K562 treated with DMSO at 1 percent for 12 hours (cell line): ENCODE results near the gene WDR18. TPM values are rescaled to one million over a fixed set of nuclear protein-coding genes. Genes with fewer than 3 reads are reported as not detected.

Experiments used
- total RNA-seq: library from RNA; unstranded; fragments of 300-600 nt; gene quantifications from 2 replicates; pipeline ENCODE4 v1.2.3, GENCODE V29; 2022; ENCODE audit not compliant: insufficient read depth

Gene WDR18, protein sequence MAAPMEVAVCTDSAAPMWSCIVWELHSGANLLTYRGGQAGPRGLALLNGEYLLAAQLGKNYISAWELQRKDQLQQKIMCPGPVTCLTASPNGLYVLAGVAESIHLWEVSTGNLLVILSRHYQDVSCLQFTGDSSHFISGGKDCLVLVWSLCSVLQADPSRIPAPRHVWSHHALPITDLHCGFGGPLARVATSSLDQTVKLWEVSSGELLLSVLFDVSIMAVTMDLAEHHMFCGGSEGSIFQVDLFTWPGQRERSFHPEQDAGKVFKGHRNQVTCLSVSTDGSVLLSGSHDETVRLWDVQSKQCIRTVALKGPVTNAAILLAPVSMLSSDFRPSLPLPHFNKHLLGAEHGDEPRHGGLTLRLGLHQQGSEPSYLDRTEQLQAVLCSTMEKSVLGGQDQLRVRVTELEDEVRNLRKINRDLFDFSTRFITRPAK
- total RNA-seq = 49.7 and 59.6 TPM in 2 replicates

DNA sequence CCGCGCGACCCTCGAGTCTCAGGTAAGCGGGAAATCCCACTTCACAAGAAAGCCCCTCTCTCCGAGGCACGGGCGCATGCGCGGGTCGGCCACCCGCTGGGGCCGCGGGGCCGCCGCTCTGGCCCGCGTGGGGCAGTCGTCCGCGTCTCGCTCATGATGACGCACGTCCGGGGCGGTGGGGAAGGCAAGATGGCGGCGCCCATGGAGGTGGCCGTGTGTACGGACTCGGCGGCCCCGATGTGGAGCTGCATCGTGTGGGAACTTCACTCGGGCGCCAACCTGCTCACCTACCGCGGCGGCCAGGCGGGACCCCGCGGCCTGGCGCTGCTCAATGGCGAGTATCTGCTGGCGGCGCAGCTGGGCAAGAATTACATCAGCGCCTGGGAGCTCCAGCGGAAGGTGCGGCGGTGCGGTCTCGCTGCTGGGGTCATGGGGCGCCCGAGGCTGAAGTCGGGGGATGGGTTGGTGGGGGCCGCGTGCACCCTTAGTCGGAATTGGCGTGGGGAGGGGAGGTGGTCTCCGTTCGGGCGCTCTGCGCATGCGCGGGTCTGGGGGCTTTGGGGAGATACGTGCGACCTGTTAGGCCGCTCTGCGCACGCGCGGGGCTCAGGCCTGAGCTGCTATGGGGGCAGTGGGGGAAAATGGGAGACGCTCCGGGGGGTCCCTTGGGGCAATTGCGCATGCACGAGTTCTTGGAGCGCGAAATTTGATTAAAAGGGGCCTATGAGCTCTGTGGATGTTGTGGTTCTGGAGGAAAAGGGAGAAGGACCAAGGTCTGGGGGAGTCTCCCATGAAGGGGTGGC is at the start of gene WDR18:
Gene WDR18, plus strand, starts transcription at position 181 of the 803 bp plus-strand sequence. Its CDS starts 9 bp downstream, at position 190.

DNA sequence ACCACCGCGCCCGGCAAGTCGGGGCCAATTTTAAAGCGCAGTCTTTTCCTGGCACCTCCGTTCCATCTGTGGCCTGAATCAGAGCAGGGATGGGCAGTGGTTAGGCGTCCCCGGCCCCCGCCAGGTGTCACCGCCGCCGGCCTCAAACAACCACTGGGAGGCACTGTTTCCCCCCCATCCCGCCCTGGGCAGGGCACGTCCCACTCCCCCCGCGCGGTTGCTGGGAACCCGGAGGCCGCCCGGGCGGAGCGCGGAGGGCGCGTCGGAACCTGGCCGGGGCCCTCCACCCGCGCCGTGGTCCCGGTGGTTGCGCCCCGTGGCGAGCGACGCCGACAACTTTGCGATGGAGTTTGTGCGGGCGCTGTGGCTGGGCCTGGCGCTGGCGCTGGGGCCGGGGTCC is 15.9 kb downstream of the WDR18 start, which contains the start of gene GRIN3B:
Gene GRIN3B, plus strand, starts transcription at position 325 of the 400 bp plus-strand sequence. Its CDS starts 19 bp downstream, at position 344.

DNA sequence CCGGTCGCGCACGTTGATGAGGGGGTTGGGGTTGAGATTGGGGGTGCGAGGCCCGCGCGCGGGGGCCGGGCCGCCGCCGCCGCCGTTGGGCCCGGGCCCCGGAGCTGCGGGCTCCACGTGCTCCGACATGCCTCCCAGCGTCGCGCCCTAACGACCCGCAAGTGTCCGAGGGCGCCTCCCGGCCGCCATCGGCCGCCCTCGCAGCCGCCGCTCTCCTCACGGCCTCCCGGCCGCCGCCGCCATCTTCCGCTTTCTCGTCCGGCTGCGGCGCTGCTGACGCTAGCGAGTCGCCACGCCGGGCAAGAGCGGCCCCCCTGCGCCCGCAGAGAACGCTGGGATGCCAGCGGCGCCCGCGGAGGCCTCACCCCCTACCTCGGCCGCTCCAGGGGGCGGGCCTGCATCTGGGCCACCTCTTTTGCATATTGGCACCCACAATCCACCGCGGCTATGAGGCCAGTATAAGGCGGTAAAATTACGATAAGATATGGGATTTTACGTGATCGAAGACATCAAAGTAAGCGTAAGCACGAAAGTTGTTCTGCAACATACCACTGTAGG is 36.8 kb downstream of the WDR18 start, which contains the start of gene TMEM259:
Gene TMEM259, minus strand, starts transcription at position 256 of the 558 bp plus-strand sequence. Its CDS starts 127 bp downstream, at position 129.

DNA sequence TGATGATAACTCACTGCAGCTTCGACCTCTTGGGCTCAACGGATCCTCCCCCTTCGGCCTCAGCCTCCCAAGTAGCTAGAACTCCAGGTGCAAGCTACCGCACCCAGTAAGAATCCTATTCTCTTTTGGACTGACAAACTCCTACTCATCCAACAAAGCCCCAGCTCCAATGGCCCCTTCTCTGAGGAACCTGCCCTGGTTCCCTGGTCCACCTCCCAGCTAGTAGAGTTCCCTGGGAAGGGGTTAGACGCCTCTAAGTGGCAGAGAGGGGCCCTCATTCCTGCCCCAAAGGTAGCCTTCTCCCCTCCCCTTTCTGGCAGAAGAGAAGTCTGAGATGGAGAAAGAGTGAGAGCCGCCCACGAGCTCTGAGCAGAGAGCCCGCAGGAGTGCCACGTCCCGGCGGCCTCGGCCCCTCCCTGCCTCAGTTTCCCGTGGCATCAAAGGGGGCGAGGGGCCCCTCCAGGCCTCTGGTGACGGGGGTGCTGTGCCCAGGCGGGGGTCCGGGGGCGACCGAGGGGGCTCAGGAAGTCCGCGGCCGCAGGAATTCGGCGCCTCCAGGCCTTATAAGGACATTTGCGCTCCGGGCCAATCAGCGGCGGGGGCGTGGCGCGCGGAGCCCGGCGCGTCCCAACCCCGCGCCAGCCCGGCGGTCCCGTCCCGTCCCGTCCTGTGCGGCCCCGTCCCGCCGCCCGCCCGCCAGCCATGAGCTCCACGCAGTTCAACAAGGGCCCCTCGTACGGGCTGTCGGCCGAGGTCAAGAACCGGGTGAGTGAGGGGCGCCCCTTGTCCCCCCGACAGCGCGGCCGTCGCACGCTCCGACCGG is 42.0 kb downstream of the WDR18 start, which contains the start of gene CNN2:
Gene CNN2, plus strand, starts transcription at position 649 of the 823 bp plus-strand sequence. Its CDS starts 54 bp downstream, at position 703.

DNA sequence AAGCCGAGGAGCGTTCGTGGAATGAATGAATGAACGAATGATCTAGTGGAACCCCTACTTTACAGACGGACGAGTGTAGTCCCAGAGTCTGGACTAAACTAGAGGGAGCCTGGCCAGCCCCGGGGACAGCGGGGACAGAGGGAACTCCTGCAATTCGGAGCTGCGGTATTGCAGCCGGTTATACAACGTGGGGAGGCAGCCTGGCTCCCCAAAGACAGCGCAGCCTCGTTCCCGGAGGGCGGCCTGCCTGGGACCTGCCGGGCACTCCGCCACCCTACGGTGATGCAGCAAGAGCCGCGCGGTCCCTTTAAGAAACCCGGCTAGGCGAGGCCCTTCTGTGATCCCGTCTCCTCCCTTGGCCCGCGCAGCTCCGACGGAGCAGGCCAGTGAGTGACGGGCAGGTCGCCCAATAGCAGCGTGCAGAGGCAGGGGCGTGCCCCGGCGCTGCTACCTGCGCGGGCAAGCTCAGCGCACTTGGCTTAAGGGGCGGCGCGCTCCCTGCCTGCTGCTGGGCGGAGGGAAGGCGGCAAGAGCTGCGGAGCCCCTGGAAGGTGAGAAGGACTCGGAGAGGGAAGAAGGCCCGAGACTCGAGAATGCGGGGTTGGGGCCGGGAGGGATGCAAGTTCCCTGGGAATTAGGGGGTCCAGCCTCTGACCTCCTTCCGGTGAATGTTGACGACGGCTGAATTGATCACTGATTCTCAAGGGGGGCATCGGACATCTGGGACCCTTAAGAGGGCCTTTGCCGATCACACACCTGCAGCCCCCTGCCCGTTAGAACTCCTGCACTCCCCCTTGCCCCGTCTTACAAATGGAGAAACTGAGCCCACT is 55.7 kb downstream of the WDR18 start, which contains the start of gene ABCA7:
Gene ABCA7, plus strand, starts transcription at position 462 of the 830 bp plus-strand sequence. CDS start 1,255 bp downstream, outside the sequence.

Other genes with a start within 250 kb of the WDR18 start
- 0.38 TPM in 1 of 2 replicates, not detected in the other for gene MISP, start 233.2 kb upstream of the WDR18 start, total RNA-seq
- 169 and 333 TPM in 2 replicates for gene PTBP1, start 186.9 kb upstream of the WDR18 start, total RNA-seq
- gene PLPPR3, start 162.4 kb upstream of the WDR18 start, total RNA-seq = 24.0 and 30.0 TPM in 2 replicates
- 0.39 and 2.1 TPM in 2 replicates for gene AZU1, start 156.5 kb upstream of the WDR18 start, total RNA-seq
- gene PRTN3, start 143.3 kb upstream of the WDR18 start, total RNA-seq = not detected in 2 replicates
- gene ELANE, start 132.0 kb upstream of the WDR18 start, total RNA-seq = not detected in 2 replicates
- gene CFD, start 124.7 kb upstream of the WDR18 start, total RNA-seq = 28.7 and 52.0 TPM in 2 replicates
- gene MED16, start 91.2 kb upstream of the WDR18 start, total RNA-seq = 32.2 and 39.5 TPM in 2 replicates
- not detected in 2 replicates for gene RNU6-9, start 90.9 kb upstream of the WDR18 start, total RNA-seq
- 136 and 158 TPM in 2 replicates for gene R3HDM4, start 71.1 kb upstream of the WDR18 start, total RNA-seq
- 2.2 and 4.1 TPM in 2 replicates for gene KISS1R, start 67.0 kb upstream of the WDR18 start, total RNA-seq
- gene ARID3A, start 58.3 kb upstream of the WDR18 start, total RNA-seq = 36.2 and 75.8 TPM in 2 replicates
- gene GRIN3B, start 16.1 kb downstream of the WDR18 start, total RNA-seq = 0.59 TPM in 1 of 2 replicates, not detected in the other
- 149 and 231 TPM in 2 replicates for gene TMEM259, start 36.8 kb downstream of the WDR18 start, total RNA-seq
- not detected in 2 replicates for gene RNU6-2, start 37.2 kb downstream of the WDR18 start, total RNA-seq
- gene CNN2, start 42.3 kb downstream of the WDR18 start, total RNA-seq = 72.3 and 126 TPM in 2 replicates
- 33.8 and 70.2 TPM in 2 replicates for gene ABCA7, start 55.8 kb downstream of the WDR18 start, total RNA-seq
- gene ARHGAP45, start 82.8 kb downstream of the WDR18 start, total RNA-seq = 12.9 and 15.4 TPM in 2 replicates
- 194 and 270 TPM in 2 replicates for gene POLR2E, start 111.0 kb downstream of the WDR18 start, total RNA-seq
- 819 and 1,195 TPM in 2 replicates for gene GPX4, start 119.6 kb downstream of the WDR18 start, total RNA-seq
- gene SBNO2, start 189.9 kb downstream of the WDR18 start, total RNA-seq = 23.7 and 35.0 TPM in 2 replicates
- gene STK11, start 221.4 kb downstream of the WDR18 start, total RNA-seq = 110 and 120 TPM in 2 replicates